Measurements from ENCODE around the gene GOLGA7B.

DNA sequence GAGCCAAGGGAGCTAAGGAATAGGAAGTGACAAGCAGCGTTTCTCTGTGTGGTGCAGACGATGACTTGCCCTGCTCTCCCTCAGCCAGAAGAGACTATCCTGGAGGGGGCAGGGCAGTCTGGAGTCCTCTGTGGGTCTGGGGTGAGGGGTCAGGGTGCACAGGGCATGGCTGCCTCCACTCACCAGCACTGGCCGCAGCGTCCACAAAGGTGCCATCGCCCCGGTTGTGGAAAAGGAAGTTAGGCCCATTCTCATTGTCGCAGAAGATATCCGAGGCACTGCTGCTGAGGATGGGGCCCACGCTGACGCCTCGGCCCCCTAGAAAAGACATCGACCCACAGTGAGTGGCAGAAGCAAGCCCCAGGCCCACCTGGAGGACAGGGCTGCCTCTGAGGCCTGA lies 58.2 kb downstream of the GOLGA7B start:
- no peak for TF ChIP-seq POLR2AphosphoS5 (IDR thresholded peaks at IDR 0.05; ENCODE audit: low read depth, low read length)
- TF ChIP-seq, protein P1, sequence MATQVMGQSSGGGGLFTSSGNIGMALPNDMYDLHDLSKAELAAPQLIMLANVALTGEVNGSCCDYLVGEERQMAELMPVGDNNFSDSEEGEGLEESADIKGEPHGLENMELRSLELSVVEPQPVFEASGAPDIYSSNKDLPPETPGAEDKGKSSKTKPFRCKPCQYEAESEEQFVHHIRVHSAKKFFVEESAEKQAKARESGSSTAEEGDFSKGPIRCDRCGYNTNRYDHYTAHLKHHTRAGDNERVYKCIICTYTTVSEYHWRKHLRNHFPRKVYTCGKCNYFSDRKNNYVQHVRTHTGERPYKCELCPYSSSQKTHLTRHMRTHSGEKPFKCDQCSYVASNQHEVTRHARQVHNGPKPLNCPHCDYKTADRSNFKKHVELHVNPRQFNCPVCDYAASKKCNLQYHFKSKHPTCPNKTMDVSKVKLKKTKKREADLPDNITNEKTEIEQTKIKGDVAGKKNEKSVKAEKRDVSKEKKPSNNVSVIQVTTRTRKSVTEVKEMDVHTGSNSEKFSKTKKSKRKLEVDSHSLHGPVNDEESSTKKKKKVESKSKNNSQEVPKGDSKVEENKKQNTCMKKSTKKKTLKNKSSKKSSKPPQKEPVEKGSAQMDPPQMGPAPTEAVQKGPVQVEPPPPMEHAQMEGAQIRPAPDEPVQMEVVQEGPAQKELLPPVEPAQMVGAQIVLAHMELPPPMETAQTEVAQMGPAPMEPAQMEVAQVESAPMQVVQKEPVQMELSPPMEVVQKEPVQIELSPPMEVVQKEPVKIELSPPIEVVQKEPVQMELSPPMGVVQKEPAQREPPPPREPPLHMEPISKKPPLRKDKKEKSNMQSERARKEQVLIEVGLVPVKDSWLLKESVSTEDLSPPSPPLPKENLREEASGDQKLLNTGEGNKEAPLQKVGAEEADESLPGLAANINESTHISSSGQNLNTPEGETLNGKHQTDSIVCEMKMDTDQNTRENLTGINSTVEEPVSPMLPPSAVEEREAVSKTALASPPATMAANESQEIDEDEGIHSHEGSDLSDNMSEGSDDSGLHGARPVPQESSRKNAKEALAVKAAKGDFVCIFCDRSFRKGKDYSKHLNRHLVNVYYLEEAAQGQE (IDR thresholded peaks at IDR 0.05; ENCODE audit: insufficient read depth in 1 of 2, low read depth in 2 of 2, low read length in 2 of 2) = no peak
- no peak for TF ChIP-seq FOXP2 (optimal IDR thresholded peaks at IDR 0.05; ENCODE audit: borderline replicate concordance, extremely low read depth, extremely low read length, insufficient read depth)
- no peak for TF ChIP-seq TAF1 (IDR thresholded peaks at IDR 0.05; ENCODE audit: borderline replicate concordance, insufficient read depth, low read length)
